Activated CD8-positive, alpha-beta memory T cell treated with anti-CD3 and anti-CD28 coated beads, Interleukin-2, amount 50 U/mL, for 24 hours (primary cell): ENCODE data around the gene SS18L1.
"Not testable (repeated sequence)": the region's sequence is repeated elsewhere in the genome, so short reads cannot be mapped to it uniquely, and the experiment has no call there.

Experiments
- DNase-seq: peaks from one replicate; pipeline ENCODE4 v3.0.0-alpha.2; 2020; ENCODE audit errors: extremely low read depth

SS18L1 gene, protein sequence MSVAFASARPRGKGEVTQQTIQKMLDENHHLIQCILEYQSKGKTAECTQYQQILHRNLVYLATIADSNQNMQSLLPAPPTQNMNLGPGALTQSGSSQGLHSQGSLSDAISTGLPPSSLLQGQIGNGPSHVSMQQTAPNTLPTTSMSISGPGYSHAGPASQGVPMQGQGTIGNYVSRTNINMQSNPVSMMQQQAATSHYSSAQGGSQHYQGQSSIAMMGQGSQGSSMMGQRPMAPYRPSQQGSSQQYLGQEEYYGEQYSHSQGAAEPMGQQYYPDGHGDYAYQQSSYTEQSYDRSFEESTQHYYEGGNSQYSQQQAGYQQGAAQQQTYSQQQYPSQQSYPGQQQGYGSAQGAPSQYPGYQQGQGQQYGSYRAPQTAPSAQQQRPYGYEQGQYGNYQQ

DNA sequence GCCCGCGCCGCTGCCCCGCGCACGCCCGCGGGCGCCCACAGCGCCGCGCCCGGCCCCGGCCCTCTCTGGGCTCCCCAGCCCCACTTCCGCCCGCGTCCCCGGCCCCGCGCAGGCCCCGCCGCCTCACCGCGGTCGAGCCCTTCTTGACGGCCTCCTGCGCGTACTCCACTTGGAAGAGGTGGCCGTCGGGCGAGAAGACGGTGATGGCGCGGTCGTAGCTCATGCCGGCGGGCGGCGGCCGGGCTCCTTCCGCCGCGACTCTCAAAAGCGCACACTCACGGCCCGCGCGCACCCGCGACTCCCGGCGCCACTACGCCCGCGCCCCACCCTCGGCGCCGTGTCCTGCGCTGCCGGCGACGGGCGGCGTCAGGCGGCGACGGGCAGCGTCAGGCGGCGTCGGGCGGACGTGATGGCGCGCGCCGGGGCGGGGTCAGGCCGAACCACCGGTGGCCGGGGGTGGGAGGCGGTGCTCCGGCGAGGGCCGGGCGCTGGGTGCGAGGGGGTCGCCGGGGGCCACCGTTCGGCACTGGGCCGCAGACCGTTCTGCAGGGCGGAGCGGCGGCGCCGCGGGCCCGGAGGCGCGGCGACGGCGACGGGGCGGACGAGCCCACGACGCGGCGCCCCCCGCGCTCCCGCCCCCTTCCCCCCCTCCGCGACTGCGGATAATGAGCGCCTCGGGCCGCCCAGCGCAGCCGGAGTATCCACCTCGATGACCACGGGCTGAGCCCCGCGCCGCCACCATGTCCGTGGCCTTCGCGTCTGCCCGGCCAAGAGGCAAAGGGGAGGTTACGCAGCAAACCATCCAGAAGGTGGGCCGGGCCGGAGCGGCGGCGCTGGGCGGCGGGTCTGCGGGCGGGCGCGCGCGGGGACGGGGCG, at the start of gene SS18L1, which contains the start of gene PSMA7:
Gene SS18L1 (plus strand): TSS at position 689 of the 876 bp plus-strand sequence. CDS start 52 bp downstream, at position 741.
Gene PSMA7 (minus strand): TSS at position 314 of the 876 bp plus-strand sequence. CDS start 91 bp downstream, at position 223.
- no peak for DNase-seq

GRCh38 chr20:62096421-62097380, 46.9 kb upstream of the SS18L1 start:
- no peak for DNase-seq

DNA sequence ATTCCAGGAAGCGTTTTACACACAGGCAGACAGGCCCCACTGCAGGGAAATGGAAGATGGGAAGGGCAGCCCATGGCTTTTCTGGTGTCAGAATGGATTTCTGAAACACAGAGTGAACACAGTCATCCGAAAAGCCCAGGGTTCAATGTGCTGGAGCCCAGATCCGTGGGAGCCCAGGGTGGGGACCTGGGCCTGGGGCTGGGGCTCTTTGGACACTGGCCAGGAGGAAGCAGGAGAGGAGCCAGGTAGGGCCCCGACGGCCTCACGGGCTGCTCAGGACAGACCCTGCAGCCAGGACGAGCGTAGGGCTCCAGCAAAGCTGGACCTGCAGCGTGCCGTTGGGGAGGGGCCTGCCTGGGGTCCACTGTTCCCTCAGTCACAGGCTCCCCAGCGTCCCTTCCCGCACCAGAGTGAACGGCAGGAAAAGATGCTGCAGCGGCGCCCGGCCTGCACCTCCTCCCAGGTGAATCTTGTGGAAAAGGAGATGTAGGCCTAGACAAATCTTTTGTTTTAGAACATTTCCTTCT, 45.6 kb upstream of the SS18L1 start:
- no peak for DNase-seq

DNA sequence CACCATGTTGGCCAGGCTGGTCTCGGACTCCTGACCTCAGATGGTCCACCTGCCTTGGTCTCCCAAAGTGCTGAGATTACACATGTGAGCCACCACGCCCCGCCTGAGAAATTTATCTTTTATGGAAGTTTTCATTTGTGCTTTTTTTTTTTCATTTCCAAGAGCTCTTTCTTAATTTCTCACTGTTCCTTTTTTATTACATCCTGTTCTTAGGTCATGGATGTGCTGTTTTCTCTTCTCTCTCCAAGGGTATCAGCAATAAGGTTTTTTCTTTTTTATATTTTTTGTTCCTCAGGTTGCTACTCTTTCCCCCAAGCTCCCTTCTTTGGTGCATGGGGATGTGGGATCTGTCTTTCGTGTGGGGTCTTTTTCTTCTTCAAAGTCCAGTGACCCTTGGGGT, 42.5 kb upstream of the SS18L1 start:
- DNase-seq = no peak

DNA sequence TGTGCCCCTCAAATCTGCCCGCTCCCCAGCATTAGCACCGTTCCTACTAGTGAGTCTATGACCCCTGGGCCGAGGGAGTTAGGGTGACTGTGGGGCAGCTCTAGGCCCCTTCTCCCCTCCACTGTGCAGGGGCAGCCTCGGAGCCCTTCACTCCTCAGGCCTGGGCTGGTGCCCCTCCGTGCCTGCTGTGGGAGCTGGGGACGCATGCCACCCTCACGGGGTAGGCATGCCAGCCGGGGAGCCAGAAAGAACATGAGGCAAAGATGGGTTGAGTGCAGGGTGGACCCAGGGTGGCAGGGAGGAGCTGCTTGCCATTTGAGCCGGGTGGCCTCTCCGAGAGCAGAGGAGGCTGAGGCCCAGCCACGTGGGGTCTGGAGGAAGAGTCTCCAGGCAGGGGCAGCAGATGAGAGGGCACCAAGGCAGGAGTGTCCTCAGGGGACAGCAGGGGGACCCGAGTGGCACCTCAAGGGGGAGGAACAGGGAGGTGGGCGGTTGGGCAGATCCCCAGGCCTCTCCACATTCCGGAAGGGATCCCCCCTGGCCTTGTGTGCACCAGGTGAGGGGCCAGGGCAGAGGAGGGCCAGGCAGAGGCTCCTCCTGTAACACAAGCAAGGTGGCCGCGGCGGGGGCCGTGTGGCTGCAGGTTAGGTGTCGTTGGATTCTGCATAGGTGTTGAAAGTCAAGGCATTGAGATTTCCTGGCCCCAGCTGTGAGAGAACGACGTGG, 39.9 kb upstream of the SS18L1 start:
- DNase-seq = no peak

DNA sequence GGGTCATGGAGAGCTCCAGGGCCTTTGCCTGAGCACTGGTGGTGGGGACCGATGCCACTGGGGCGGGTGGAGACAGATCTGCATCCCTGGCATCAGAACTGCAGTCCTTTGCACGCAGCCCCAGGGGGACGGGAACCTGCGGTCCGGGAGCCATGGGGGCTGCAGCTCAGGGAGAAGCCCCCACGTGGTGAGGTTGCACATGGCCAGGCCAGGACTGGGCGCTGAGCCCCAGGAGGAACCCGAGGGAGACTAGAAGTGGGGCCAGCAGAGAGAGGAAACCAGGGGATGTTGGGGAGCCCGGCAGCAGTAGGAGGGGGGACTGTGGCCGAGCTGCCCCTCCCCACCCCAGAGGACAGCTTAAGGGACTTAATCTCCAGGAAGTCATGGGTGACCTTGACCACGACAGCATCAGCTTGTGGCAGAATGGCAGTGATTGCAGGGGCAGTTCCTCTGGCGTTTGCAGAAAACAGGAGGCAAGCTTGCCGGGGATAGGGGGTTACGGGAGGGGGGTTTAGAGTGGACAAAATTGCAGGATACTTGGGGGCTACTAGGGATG, 39.3 kb upstream of the SS18L1 start:
- DNase-seq = no peak

DNA sequence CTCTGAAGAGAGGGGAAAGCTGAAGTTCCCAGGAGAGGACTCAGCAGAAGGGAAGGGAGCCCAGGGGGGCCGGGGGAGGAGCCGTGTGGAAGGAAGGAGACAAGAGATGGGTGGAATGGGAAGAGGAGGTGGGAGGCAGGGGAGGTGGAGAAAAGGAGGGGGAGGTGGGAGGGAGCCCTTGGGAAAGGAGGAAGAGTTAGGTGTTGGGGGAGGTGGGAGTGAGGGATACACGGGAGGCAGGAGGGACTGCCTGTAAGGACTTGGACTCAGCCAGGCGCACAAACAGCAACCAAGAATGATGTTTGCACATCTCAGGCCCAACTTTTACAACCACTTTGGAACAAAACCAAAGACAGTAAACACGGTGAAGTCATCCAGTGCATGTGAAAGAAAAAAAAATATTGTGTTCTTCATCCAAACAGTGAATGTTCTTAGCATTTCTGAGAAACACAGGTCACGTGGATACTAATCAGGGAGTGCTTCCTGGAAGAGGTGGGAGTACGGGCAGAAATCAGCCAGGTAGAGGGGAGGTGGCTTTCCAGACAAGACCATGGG, 38.7 kb upstream of the SS18L1 start:
- DNase-seq = no peak

DNA sequence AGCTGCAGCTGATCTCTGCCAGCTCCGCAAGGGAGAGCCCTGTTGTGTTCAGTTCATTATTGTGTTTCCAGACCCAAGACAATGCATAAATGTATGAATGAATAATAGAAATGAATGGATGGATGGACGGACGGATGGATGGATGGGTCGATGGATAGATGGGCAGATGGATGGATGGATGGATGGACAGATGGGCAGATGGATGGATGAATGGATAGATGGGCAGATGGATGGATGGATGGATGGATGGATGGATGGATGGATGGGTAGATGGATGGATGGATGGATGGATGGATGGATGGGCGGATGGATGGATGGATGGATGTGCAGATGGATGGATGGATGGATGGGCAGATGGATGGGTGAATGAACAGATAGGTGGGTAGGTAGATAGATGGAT, 38.0 kb upstream of the SS18L1 start:
- DNase-seq = no peak

DNA sequence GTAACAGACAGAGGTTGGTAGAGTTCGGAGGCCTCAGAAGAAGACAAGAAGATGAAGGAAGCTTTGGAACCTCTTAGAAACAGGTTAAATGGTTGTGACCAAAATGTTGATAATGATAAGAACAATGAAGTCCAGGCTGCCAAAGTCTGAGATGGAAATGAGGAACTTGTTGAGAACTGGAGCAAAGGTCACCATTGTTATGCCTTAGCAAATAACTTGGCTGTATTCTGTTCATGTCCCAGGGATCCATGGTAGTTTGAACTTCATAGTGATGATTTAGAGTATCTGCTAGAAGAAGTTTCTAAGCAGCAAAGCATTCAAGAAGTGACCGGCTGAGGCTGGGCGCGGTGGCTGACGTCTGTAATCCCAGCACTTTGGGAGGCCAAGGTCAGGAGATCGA, 32.4 kb upstream of the SS18L1 start:
- DNase-seq = no peak

GRCh38 chr20:62112368-62112767, 31.2 kb upstream of the SS18L1 start:
- no peak for DNase-seq

DNA sequence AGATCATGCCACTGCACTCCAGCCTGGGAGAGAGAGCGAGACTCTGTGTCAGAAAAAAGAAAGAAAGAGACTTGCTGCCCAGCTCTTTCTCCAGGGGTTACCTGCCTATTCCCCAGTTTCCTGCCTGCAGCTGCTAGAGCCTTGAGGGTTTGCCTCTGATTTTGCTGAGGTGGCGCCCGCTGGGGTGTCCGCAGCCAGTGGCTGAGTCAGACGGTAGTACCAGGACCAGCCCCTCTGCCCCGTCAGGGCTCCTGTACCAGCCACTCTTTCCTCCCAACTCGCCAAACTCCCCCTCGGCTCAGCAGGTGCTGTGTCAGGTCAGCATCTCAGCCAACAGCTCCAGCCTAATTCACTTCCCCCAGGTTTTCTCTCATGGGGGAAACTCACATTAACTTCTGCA, 28.7 kb upstream of the SS18L1 start:
- DNase-seq = no peak

GRCh38 chr20:62115800-62116407, 27.7 kb upstream of the SS18L1 start:
- not testable (repeated sequence) for DNase-seq

- no peak for DNase-seq
These were observed 26.8 kb upstream of the SS18L1 start for GRCh38 chr20:62116558-62117361.

DNA sequence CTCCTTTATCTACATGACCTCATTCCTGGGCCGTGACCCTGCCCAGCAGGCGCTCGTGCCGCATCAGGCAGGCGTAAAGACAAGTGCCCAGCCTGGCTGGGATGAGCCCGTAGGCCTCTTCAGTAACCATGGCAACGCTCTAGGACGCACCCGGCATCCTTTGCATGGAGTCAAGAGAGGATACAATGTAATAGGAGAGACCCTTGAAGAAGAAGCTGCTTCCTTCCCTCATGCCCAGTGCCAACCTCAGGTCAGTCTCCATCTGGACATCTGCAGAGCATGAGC, 26.3 kb upstream of the SS18L1 start:
- DNase-seq = no peak

DNA sequence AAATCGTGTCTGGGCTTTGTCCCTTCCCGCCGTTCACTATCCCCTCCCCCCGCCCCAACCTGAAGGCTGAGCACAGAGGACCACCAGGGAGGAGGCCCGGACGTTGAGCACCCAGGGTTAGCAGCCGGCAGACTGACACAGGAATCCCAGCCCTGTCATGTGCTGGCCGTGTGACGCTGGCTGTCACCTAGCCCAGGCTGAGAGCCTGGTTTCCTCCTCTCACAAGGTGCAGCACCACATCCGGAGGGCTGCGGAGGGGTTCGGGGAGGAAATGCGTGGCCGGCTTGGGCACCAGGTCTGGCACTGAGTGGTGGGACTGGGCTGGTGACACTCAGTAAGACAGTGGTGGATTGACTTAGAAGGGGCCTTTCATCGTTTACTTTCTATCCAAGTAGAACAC, 25.9 kb upstream of the SS18L1 start:
- DNase-seq = no peak

- DNase-seq = no peak
These were observed 25.2 kb upstream of the SS18L1 start for GRCh38 chr20:62118113-62119043.

- no peak for DNase-seq
These were observed 24.5 kb upstream of the SS18L1 start for GRCh38 chr20:62119115-62119514.
